Liver (tissue), 9 donors: ENCODE measurements around the gene PKD2. TPM values are rescaled to one million over a fixed set of nuclear protein-coding genes. Genes with fewer than 3 reads are reported as not detected.

Experiments used
- DNase-seq: peaks from one replicate; pipeline ENCODE4 v3.0.0-alpha.2; 2017; ENCODE audit warnings: low spot score
- H3K27ac ChIP-seq, 2 donors: one replicate each; pipeline ENCODE4 v1.7.0; 2013; ENCODE audit warnings: inconsistent platforms in 2 of 2, low read length in 2 of 2, control low read depth in 1 of 2, low read depth in 1 of 2, mild to moderate bottlenecking in 1 of 2
- H3K27me3 ChIP-seq, 4 donors: one replicate each; pipeline versions ENCODE4 v1.6.1 to v1.7.0; 2013; ENCODE audit warnings: low read length in 3 of 4, inconsistent platforms in 1 of 4, mild to moderate bottlenecking in 1 of 4, moderate library complexity in 1 of 4; ENCODE audit not compliant: control insufficient read depth in 4 of 4, insufficient read depth in 4 of 4
- H3K36me3 ChIP-seq, 4 donors: one replicate each; pipeline versions ENCODE4 v1.6.1 to v1.7.0; 2013; ENCODE audit warnings: low read length in 3 of 4, mild to moderate bottlenecking in 3 of 4, low read depth in 1 of 4, moderate library complexity in 1 of 4; ENCODE audit not compliant: control insufficient read depth in 4 of 4, insufficient read depth in 3 of 4
- H3K4me1 ChIP-seq, 4 donors: one replicate each; pipeline versions ENCODE4 v1.6.1 to v1.7.0; 2013; ENCODE audit warnings: low read length in 3 of 4, mild to moderate bottlenecking in 3 of 4, moderate library complexity in 1 of 4; ENCODE audit not compliant: control insufficient read depth in 4 of 4, insufficient read depth in 4 of 4
- H3K4me3 ChIP-seq, 3 donors: one replicate each; pipeline versions ENCODE4 v1.6.1 to v1.7.0; 2013; ENCODE audit warnings: low read length in 3 of 3, control low read depth in 1 of 3, low read depth in 1 of 3, mild to moderate bottlenecking in 1 of 3
- H3K9ac ChIP-seq, 2 donors: one replicate each; pipeline ENCODE4 v1.7.0; 2013; ENCODE audit warnings: low read length in 2 of 2, mild to moderate bottlenecking in 2 of 2, moderate library complexity in 2 of 2, control low read depth in 1 of 2, low read depth in 1 of 2
- H3K9me3 ChIP-seq, 4 donors: one replicate each; pipeline versions ENCODE4 v1.6.1 to v1.7.0; 2013; ENCODE audit warnings: low read length in 3 of 4; ENCODE audit not compliant: control insufficient read depth in 4 of 4
- EGR1 ChIP-seq, 2 donors: IDR thresholded peaks; 2 replicates each; pipeline ENCODE4 v1.6.1; 2016 to 2018; ENCODE audit warnings: antibody characterized with exemption in 2 of 2, low read depth in 2 of 2
- FOXA1 ChIP-seq: IDR thresholded peaks from 2 replicates; pipeline ENCODE4 v1.6.1; 2016; ENCODE audit warnings: antibody characterized with exemption
- FOXA2 ChIP-seq: IDR thresholded peaks from 2 replicates; pipeline ENCODE4 v1.6.1; 2016; ENCODE audit warnings: antibody characterized with exemption
- GABPA ChIP-seq, 2 donors: IDR thresholded peaks in 1 of 2; conservative IDR thresholded peaks in 1 of 2; 2 replicates each; pipeline ENCODE4 v1.6.1; 2016; ENCODE audit warnings: antibody characterized with exemption in 2 of 2, mild to moderate bottlenecking in 1 of 2, moderate library complexity in 1 of 2
- HNF4A ChIP-seq, 2 donors: conservative IDR thresholded peaks; 2 replicates each; pipeline ENCODE4 v1.6.1; 2016; ENCODE audit warnings: antibody characterized with exemption in 2 of 2, mild to moderate bottlenecking in 2 of 2
- HNF4G ChIP-seq: IDR thresholded peaks from 2 replicates; pipeline ENCODE4 v1.6.1; 2016; ENCODE audit warnings: antibody characterized with exemption
- JUND ChIP-seq, 2 donors: IDR thresholded peaks; 2 replicates each; pipeline ENCODE4 v1.6.1; 2016; ENCODE audit warnings: antibody characterized with exemption in 2 of 2
- NR2F2 ChIP-seq: IDR thresholded peaks from 2 replicates; pipeline ENCODE4 v1.6.1; 2016; ENCODE audit warnings: antibody characterized with exemption
- RAD21 ChIP-seq, 2 donors: IDR thresholded peaks; 2 replicates each; pipeline ENCODE4 v1.6.1; 2016; ENCODE audit warnings: antibody characterized with exemption in 2 of 2, mild to moderate bottlenecking in 2 of 2
- RXRA ChIP-seq, 2 donors: IDR thresholded peaks; 2 replicates each; pipeline ENCODE4 v1.6.1; 2017 to 2018; ENCODE audit warnings: antibody characterized with exemption in 2 of 2, mild to moderate bottlenecking in 1 of 2
- SP1 ChIP-seq: IDR thresholded peaks from 2 replicates; pipeline ENCODE4 v1.6.1; 2018; ENCODE audit warnings: antibody characterized with exemption, mild to moderate bottlenecking
- TAF1 ChIP-seq: conservative IDR thresholded peaks from 2 replicates; pipeline ENCODE4 v1.6.1; 2016; ENCODE audit warnings: antibody characterized with exemption, mild to moderate bottlenecking
- YY1 ChIP-seq: IDR thresholded peaks from 2 replicates; pipeline ENCODE4 v1.6.1; 2016; ENCODE audit warnings: antibody characterized with exemption, mild to moderate bottlenecking
- WGBS: extraction: QIAGEN DNeasy Blood & Tissue Kit; methylation state at CpG from one replicate; pipeline ENCODE4 v1.1.7; 2013; 5-methylcytosine and 5-hydroxymethylcytosine counted together
- polyA plus RNA-seq, 2 donors: library from polyadenylated mRNA; stranded (reverse) in 1 of 2; unstranded in 1 of 2; fragments of 200-250 nt in 1 of 2; fragments of >200 nt in 1 of 2; fragmentation: Nextera tagmentation in 1 of 2; extraction: Ambion mirVana in 1 of 2; gene quantifications; one replicate each; pipeline versions ENCODE4 v1.2.1 to v1.2.3, GENCODE V29; 2013 to 2015
- total RNA-seq, 2 donors: library from RNA; depleted of rRNA; stranded (reverse); fragments of >200 nt; gene quantifications; one replicate each; pipeline ENCODE4 v1.2.3, GENCODE V29; 2014
- TF ChIP-seq, protein P1 (sequence below): IDR thresholded peaks from 2 replicates; pipeline ENCODE4 v1.6.1; 2016; ENCODE audit warnings: antibody characterized with exemption, mild to moderate bottlenecking
- TF ChIP-seq, protein P2 (sequence below): IDR thresholded peaks from 2 replicates; pipeline ENCODE4 v1.6.1; 2016; ENCODE audit warnings: antibody characterized with exemption
- TF ChIP-seq, protein P3 (sequence below): IDR thresholded peaks from 2 replicates; pipeline ENCODE4 v1.6.1; 2016; ENCODE audit warnings: antibody characterized with exemption
- TF ChIP-seq, protein P4 (sequence below): IDR thresholded peaks from 2 replicates; pipeline ENCODE4 v1.6.1; 2016; ENCODE audit warnings: antibody characterized with exemption
- TF ChIP-seq, protein P5 (sequence below): fragments of 150-350 bp; IDR thresholded peaks from 2 replicates; pipeline ENCODE4 v1.5.1; 2017; ENCODE audit warnings: improper control_type of control experiment, low read depth, low read length; ENCODE audit not compliant: missing input control
- donor health status: healthy.
- donor health status: healthy.
- donor health status: healthy.
- donor health status: healthy.
- donor health status: healthy.

Gene PKD2
- total and polyA plus RNA-seq, 4 donors = 1.5 to 11.4 (median 7.1) TPM

DNA sequence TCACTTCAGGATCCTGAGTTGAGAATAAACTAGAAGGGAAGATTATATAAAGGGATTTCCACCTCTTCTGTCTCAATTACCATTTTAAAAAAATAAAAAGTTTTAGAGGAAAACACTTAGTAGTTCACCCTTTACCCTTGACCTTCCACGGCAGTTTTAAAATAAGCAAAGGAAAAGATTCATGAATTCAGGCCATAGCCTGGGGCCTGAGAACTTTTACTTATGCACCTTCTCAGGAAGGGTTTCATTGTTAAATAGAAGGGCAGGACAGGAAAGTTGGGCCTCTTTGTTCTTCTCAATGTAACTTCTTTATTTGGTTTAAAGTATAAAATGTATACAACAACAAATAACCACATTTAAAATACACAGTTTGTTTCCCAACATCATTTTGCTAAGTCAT, 54.9 kb downstream of the PKD2 start:
- no peaks in the 10 kb centered on the region for H3K27me3 ChIP-seq
- peak overlapping the region in 1 of 2 donors; percentile 54 for H3K9ac ChIP-seq
- peaks cover 0 to 3% (median 0%) of the 10 kb centered on the region in 4 donors for H3K36me3 ChIP-seq
- H3K9me3 ChIP-seq = no peaks in the 10 kb centered on the region
- H3K27ac ChIP-seq = peak overlapping the region; percentile 54 to 55
- peaks cover 11 to 54% (median 36%) of the 10 kb centered on the region in 4 donors for H3K4me1 ChIP-seq
- no peak for DNase-seq
- no peak overlapping the region for H3K4me3 ChIP-seq
- WGBS = 21% methylated on average over 1 of the region's 1 CpG
- TF ChIP-seq, protein P1, sequence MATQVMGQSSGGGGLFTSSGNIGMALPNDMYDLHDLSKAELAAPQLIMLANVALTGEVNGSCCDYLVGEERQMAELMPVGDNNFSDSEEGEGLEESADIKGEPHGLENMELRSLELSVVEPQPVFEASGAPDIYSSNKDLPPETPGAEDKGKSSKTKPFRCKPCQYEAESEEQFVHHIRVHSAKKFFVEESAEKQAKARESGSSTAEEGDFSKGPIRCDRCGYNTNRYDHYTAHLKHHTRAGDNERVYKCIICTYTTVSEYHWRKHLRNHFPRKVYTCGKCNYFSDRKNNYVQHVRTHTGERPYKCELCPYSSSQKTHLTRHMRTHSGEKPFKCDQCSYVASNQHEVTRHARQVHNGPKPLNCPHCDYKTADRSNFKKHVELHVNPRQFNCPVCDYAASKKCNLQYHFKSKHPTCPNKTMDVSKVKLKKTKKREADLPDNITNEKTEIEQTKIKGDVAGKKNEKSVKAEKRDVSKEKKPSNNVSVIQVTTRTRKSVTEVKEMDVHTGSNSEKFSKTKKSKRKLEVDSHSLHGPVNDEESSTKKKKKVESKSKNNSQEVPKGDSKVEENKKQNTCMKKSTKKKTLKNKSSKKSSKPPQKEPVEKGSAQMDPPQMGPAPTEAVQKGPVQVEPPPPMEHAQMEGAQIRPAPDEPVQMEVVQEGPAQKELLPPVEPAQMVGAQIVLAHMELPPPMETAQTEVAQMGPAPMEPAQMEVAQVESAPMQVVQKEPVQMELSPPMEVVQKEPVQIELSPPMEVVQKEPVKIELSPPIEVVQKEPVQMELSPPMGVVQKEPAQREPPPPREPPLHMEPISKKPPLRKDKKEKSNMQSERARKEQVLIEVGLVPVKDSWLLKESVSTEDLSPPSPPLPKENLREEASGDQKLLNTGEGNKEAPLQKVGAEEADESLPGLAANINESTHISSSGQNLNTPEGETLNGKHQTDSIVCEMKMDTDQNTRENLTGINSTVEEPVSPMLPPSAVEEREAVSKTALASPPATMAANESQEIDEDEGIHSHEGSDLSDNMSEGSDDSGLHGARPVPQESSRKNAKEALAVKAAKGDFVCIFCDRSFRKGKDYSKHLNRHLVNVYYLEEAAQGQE = no peak
- TF ChIP-seq YY1 (no peak), NR2F2 (no peak), RXRA (IDR thresholded peaks at IDR 0.05) (no peak), FOXA2 (no peak), TAF1 (no peak)

DNA sequence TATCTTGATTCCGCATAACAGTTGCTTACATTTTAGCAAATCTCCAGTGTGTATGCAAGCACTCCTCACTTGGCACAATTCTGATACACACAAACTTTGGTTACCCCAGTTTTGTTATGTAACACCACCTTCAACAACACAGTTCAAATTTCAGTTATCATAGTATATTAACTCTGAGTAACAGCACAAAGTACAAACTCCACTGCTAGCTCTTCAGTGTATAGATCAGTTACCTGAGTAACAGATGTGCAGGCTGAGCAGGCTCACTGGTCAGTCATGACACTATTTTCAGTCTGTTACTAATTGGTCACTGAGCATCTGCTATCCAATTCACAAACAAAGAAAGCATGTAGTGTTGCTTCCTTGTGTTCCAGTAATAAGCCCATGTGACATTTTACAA, 55.4 kb downstream of the PKD2 start:
- Histone ChIP-seq H3K9me3 (no peaks in the 10 kb centered on the region), H3K9ac (peak overlapping the region in 1 of 2 donors; percentile 54), H3K27ac (peak overlapping the region; percentile 54 to 55), H3K4me3 (no peak overlapping the region), H3K27me3 (no peaks in the 10 kb centered on the region), H3K4me1 (peaks cover 13 to 55% (median 39%) of the 10 kb centered on the region in 4 donors), H3K36me3 (peaks cover 0 to 3% (median 0%) of the 10 kb centered on the region in 4 donors)
- TF ChIP-seq TAF1 (no peak), GABPA (IDR thresholded peaks at IDR 0.05 in 1 of 2, conservative IDR thresholded peaks at IDR 0.05 in 1 of 2) (no peak), YY1 (peak; percentile 17), NR2F2 (no peak), HNF4A (conservative IDR thresholded peaks at IDR 0.05) (peak; percentile 98 to 99), RXRA (IDR thresholded peaks at IDR 0.05) (peak; percentile 92 to 95), SP1 (peak; percentile 88), JUND (IDR thresholded peaks at IDR 0.05) (peak; percentile 63 to 80), FOXA2 (peak; percentile 51), HNF4G (peak; percentile 90), RAD21 (IDR thresholded peaks at IDR 0.05) (peak; percentile 32 to 50), FOXA1 (peak; percentile 43), EGR1 (IDR thresholded peaks at IDR 0.05; ENCODE audit: low read depth in 2 of 2) (no peak)
- TF ChIP-seq, protein P2, sequence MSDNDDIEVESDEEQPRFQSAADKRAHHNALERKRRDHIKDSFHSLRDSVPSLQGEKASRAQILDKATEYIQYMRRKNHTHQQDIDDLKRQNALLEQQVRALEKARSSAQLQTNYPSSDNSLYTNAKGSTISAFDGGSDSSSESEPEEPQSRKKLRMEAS = peak; percentile 57
- TF ChIP-seq, protein P1 = peak; percentile 19
- TF ChIP-seq, protein P3, sequence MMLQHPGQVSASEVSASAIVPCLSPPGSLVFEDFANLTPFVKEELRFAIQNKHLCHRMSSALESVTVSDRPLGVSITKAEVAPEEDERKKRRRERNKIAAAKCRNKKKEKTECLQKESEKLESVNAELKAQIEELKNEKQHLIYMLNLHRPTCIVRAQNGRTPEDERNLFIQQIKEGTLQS = peak; percentile 40
- TF ChIP-seq, protein P4, sequence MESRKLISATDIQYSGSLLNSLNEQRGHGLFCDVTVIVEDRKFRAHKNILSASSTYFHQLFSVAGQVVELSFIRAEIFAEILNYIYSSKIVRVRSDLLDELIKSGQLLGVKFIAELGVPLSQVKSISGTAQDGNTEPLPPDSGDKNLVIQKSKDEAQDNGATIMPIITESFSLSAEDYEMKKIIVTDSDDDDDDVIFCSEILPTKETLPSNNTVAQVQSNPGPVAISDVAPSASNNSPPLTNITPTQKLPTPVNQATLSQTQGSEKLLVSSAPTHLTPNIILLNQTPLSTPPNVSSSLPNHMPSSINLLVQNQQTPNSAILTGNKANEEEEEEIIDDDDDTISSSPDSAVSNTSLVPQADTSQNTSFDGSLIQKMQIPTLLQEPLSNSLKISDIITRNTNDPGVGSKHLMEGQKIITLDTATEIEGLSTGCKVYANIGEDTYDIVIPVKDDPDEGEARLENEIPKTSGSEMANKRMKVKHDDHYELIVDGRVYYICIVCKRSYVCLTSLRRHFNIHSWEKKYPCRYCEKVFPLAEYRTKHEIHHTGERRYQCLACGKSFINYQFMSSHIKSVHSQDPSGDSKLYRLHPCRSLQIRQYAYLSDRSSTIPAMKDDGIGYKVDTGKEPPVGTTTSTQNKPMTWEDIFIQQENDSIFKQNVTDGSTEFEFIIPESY = peak; percentile 67
- TF ChIP-seq, protein P5, sequence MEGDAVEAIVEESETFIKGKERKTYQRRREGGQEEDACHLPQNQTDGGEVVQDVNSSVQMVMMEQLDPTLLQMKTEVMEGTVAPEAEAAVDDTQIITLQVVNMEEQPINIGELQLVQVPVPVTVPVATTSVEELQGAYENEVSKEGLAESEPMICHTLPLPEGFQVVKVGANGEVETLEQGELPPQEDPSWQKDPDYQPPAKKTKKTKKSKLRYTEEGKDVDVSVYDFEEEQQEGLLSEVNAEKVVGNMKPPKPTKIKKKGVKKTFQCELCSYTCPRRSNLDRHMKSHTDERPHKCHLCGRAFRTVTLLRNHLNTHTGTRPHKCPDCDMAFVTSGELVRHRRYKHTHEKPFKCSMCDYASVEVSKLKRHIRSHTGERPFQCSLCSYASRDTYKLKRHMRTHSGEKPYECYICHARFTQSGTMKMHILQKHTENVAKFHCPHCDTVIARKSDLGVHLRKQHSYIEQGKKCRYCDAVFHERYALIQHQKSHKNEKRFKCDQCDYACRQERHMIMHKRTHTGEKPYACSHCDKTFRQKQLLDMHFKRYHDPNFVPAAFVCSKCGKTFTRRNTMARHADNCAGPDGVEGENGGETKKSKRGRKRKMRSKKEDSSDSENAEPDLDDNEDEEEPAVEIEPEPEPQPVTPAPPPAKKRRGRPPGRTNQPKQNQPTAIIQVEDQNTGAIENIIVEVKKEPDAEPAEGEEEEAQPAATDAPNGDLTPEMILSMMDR = no peak
- 37% methylated on average over 1 of the region's 1 CpG for whole genome bisulfite sequencing
- no peak for DNase-seq
